ENCODE results near the gene NPAS3.

The NPAS3 gene

DNA sequence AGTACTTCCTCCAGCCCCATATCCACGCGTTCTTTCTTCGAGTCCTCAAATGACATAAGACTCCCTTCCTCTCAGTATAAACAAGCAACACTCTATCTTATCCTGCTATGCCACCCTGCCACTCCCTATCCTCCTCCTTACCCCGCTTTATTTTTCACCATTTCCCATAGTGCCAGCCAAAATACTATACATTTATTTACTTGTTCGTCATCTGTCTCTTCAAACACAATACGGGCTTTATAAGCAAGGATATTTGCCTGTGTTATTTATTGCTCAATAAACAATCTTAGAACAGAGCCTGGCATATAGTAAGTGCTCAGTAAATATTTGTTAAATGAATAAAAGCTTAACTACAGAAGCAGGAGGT lies 567.3 kb downstream of the NPAS3 start:
- H3K27ac ChIP-seq (ENCODE audit: low read length) = no peak overlapping the region

GRCh38 chr14:33508126-33509062 lies 569.7 kb downstream of the NPAS3 start:
- no peaks in the 10 kb centered on the region for H3K36me3 ChIP-seq (replicated peaks; ENCODE audit: insufficient read depth, low read length)
- no peaks in the 10 kb centered on the region for H3F3A ChIP-seq (ENCODE audit: insufficient read depth, low read length)
- no peak overlapping the region for H3K4me2 ChIP-seq (ENCODE audit: low read depth, low read length)
- no peak overlapping the region for H3K27ac ChIP-seq (ENCODE audit: low read length)
- H3K27me3 ChIP-seq (replicated peaks; ENCODE audit: insufficient read depth, low read length) = no peaks in the 10 kb centered on the region
- H3K79me2 ChIP-seq (ENCODE audit: low read length) = no peaks in the 10 kb centered on the region
- TF ChIP-seq EZH2phosphoT487 (IDR thresholded peaks at IDR 0.05; ENCODE audit: low read length) (no peak), EZH2 (optimal IDR thresholded peaks at IDR 0.05; ENCODE audit: low read depth, low read length) (no peak)
- TF ChIP-seq, protein P1, sequence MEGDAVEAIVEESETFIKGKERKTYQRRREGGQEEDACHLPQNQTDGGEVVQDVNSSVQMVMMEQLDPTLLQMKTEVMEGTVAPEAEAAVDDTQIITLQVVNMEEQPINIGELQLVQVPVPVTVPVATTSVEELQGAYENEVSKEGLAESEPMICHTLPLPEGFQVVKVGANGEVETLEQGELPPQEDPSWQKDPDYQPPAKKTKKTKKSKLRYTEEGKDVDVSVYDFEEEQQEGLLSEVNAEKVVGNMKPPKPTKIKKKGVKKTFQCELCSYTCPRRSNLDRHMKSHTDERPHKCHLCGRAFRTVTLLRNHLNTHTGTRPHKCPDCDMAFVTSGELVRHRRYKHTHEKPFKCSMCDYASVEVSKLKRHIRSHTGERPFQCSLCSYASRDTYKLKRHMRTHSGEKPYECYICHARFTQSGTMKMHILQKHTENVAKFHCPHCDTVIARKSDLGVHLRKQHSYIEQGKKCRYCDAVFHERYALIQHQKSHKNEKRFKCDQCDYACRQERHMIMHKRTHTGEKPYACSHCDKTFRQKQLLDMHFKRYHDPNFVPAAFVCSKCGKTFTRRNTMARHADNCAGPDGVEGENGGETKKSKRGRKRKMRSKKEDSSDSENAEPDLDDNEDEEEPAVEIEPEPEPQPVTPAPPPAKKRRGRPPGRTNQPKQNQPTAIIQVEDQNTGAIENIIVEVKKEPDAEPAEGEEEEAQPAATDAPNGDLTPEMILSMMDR (IDR thresholded peaks at IDR 0.05; ENCODE audit: low read length) = no peak
- no peaks in the 10 kb centered on the region for H3K9me2 ChIP-seq (replicated peaks; ENCODE audit: insufficient read depth, low read length)
- no peaks in the 10 kb centered on the region for H4K20me1 ChIP-seq (ENCODE audit: insufficient read depth, low read length)
- H3K4me1 ChIP-seq (ENCODE audit: low read length) = no peaks in the 10 kb centered on the region
- no peak overlapping the region for H3K9ac ChIP-seq (ENCODE audit: low read length)
- H2AFZ ChIP-seq (ENCODE audit: low read length) = no peak overlapping the region
- H3K4me3 ChIP-seq (ENCODE audit: low read length) = no peak overlapping the region
- H3K9me3 ChIP-seq (replicated peaks; ENCODE audit: insufficient read depth, low read length) = no peaks in the 10 kb centered on the region
- no peak for DNase-seq

More for the DNA sequence above, 567.3 kb downstream of the NPAS3 start:
- Histone ChIP-seq H3K79me2 (ENCODE audit: low read length) (no peaks in the 10 kb centered on the region), H3F3A (ENCODE audit: insufficient read depth, low read length) (no peaks in the 10 kb centered on the region), H3K9me2 (replicated peaks; ENCODE audit: insufficient read depth, low read length) (no peaks in the 10 kb centered on the region), H3K36me3 (replicated peaks; ENCODE audit: insufficient read depth, low read length) (no peaks in the 10 kb centered on the region), H3K4me1 (ENCODE audit: low read length) (no peaks in the 10 kb centered on the region), H3K4me3 (ENCODE audit: low read length) (no peak overlapping the region), H4K20me1 (ENCODE audit: insufficient read depth, low read length) (no peaks in the 10 kb centered on the region), H3K4me2 (ENCODE audit: low read depth, low read length) (no peak overlapping the region), H3K9ac (ENCODE audit: low read length) (no peak overlapping the region), H3K9me3 (replicated peaks; ENCODE audit: insufficient read depth, low read length) (no peaks in the 10 kb centered on the region), H2AFZ (ENCODE audit: low read length) (no peak overlapping the region), H3K27me3 (replicated peaks; ENCODE audit: insufficient read depth, low read length) (no peaks in the 10 kb centered on the region)
- TF ChIP-seq, protein P1 (IDR thresholded peaks at IDR 0.05; ENCODE audit: low read length) = no peak
- no peak for TF ChIP-seq EZH2phosphoT487 (IDR thresholded peaks at IDR 0.05; ENCODE audit: low read length)
- no peak for TF ChIP-seq EZH2 (optimal IDR thresholded peaks at IDR 0.05; ENCODE audit: low read depth, low read length)
- DNase-seq = no peak

DNA sequence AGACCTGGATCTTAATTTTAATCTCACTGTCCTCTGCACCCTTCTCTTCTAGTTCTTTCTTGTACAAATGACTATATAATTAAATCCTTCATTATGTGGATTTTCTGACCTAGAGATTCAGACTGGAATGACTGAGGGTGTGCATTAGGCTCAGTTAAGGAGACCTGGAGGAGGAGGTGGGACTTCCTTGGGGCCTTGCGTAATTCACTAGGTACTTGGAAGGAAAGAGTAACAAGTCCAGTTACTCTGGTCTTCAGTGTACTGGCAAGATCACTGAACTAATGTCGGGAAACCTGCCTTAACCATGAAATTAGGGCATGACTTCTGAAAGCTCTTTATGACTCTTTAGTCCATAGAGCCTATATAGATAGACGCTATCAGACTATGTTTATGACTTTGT lies 570.8 kb downstream of the NPAS3 start:
- H3K9me2 ChIP-seq (replicated peaks; ENCODE audit: insufficient read depth, low read length) = no peaks in the 10 kb centered on the region
- H3K27ac ChIP-seq (ENCODE audit: low read length) = no peak overlapping the region
- TF ChIP-seq EZH2 (optimal IDR thresholded peaks at IDR 0.05; ENCODE audit: low read depth, low read length) = no peak
- no peak for TF ChIP-seq EZH2phosphoT487 (IDR thresholded peaks at IDR 0.05; ENCODE audit: low read length)
- TF ChIP-seq, protein P1 (IDR thresholded peaks at IDR 0.05; ENCODE audit: low read length) = no peak
- no peaks in the 10 kb centered on the region for H3K36me3 ChIP-seq (replicated peaks; ENCODE audit: insufficient read depth, low read length)
- DNase-seq = no peak
- no peak overlapping the region for H3K4me3 ChIP-seq (ENCODE audit: low read length)
- no peaks in the 10 kb centered on the region for H3F3A ChIP-seq (ENCODE audit: insufficient read depth, low read length)
- H3K4me2 ChIP-seq (ENCODE audit: low read depth, low read length) = no peak overlapping the region
- no peaks in the 10 kb centered on the region for H3K27me3 ChIP-seq (replicated peaks; ENCODE audit: insufficient read depth, low read length)
- H4K20me1 ChIP-seq (ENCODE audit: insufficient read depth, low read length) = no peaks in the 10 kb centered on the region
- H3K79me2 ChIP-seq (ENCODE audit: low read length) = no peaks in the 10 kb centered on the region
- H3K9me3 ChIP-seq (replicated peaks; ENCODE audit: insufficient read depth, low read length) = no peaks in the 10 kb centered on the region
- H3K9ac ChIP-seq (ENCODE audit: low read length) = no peak overlapping the region
- no peaks in the 10 kb centered on the region for H3K4me1 ChIP-seq (ENCODE audit: low read length)
- no peak overlapping the region for H2AFZ ChIP-seq (ENCODE audit: low read length)
